SK-N-DZ (cell line): ENCODE results near the gene CADPS.

ENCODE experiments used
- DNase-seq: peaks from one replicate; pipeline ENCODE4 v3.0.0-alpha.2; 2015; ENCODE audit warnings: low spot score

Gene CADPS

DNA sequence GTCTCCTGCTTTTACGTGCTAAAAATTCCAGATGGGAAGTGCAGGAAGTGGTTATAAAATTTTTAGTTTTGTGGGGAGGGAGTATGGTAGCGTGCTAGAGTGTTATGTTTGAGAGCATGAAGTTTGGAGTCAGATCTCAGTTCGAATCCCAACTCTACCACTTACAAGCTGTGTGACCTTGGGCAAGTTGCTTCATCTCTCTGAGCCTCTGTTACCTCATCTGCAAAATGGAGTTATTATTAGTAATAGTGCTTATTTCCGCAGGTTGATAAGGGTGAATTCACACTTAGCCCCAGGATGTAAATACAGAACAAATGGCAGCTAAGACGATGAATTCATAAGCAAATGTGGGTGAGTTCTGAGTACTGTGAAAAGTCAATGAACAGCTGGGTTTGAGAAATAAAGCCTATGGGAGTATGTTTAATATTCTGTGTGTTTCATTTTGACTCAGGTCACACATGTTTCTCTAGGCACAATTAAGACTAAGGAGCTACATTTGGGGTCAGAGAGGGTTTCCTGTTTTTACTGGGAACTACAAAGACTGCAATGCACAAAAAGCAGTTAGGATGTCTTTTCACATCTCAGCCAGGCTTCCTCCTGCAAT is 428.8 kb downstream of the CADPS start:
- DNase-seq, result no peak

DNA sequence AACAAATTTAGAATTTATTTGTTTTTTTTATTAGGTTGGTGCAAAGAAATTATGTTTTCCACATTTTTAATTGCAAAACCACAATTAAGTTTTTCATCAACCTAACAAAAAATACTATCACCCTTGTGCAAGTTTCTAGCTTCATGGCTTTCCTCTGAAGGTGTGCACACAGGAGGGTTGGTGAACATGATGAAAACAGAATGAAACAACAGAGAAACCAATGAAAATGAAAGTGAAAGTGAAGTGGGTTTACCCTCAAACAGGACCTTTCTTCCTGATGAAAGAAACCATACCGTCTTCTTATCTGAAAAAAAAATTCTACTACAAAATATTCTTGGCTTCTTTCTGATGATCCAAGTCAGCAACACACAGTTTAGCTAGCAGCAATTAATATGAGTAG is 429.9 kb downstream of the CADPS start:
- DNase-seq, result no peak

DNA sequence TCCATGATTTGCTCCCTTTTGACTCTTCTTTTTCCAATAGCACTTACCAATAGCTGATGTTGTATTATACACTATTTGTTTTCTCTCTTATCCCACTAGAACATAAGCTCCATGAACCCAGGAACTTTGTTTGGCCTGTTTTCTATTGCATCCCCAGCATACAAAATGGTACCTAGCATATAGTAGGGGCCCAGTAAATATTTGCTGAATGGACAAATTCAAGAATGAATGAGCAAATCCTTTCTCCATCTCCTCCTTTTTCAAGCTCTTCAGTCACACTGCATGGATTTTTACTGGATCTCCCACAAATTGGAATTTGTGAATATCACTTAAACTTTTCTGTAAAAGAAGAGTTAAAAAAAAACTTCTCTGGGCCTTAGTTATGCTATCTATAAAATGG is 435.2 kb downstream of the CADPS start:
- DNase-seq, result no peak

DNA sequence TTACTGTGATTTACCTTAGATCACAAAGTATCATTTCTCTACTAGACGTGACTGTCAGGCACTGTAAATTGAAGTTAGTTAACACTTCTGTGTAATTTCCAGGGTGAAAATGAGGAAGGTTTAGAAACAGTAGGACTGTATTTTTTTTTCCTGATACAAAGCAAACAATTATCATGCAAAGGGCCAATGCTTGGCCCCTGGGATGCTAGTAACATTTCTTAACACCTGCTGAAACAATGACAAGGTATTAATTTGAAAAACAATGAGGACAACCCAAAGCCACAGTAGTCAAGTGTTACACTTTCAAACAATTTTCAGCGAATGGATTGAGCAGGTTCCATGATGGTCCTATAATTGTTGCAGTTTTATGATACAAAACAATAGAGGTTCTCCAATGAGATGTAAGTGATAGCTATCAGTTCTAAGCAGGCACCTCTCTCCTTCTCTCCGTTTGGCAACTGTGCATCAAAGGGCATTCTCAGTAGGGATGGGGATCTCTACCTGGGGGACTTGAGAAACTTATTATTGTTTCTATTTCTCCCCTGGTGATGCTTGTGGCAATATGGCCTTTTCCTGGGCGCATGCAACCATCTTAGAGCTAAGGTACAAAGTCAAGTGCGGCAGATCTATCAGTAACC is 435.9 kb downstream of the CADPS start:
- DNase-seq, result no peak

DNA sequence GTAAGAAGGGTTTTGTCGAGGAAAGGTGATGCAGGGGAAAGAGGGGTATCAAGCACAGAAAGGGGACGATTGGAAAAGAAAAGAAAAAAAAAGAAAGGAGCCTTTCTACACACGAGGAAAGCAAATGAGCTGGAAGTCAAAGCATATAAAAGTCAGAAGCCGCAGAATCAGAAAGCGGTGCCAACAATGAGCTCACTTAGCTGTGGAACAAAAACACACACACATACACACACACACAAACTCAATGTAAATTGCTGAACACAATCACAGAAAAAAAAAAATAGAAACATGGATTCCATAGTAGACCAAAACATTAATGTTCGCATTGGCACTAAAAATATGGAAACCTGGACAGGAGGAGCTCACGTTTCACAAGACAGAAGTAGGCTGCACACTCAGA is 438.4 kb downstream of the CADPS start:
- DNase-seq, result no peak

DNA sequence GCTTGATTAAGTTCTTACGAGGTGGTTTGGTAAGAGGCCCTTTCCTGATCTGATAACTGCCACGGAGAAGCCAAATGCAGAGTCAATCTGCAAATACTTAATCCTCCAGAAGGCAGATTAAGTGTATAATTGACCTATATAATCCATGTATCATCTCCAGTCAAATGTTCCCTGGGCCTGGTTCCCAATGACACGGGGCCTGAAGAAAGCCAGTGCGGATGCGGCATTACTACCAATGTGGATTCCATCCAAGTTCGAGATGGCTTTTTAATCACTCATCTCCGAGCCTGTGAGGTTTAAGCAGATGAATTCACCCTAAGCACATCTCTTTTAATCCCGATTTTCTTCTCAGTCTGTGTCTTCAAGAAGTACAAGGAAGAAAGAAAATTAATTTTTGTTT is 441.8 kb downstream of the CADPS start:
- peak; percentile 26 for DNase-seq

DNA sequence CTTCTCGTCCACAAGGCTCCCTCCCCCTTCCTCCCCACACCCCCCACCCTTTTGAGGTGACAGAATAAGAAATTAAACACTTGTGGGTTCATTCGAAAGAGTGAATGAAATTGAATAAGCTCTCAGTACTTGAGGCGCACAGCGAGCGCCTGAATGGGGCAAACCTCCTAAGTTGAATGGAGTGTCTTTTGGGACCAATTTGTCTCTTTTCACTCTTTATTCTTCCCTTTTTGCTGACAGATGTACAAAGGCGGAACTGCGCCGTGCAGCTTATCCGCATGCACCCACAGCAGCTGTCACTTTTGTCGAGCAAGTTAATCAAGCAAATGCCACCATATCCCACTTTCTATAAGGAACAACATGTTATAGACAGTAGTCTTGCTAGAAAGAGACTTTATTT is 454.0 kb downstream of the CADPS start:
- no peak for DNase-seq

DNA sequence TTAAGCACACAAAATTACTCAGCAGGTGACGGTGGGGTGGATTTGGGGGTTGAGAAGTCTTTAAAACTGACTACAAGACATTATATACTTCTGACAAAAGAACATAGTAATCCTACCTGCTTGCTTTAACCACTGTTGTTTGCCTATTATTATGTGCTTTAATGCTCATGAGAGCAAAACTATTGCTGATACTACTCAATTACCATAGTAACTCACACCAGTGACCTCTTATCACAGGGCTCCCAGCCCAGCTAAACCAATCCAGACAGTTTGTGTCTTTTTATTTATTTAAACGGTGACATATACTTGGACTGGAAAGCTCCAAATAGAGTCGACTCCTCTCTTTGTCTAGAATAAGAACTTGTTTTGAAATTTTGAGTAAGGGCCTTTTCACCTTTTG is 459.1 kb downstream of the CADPS start:
- no peak for DNase-seq

DNA sequence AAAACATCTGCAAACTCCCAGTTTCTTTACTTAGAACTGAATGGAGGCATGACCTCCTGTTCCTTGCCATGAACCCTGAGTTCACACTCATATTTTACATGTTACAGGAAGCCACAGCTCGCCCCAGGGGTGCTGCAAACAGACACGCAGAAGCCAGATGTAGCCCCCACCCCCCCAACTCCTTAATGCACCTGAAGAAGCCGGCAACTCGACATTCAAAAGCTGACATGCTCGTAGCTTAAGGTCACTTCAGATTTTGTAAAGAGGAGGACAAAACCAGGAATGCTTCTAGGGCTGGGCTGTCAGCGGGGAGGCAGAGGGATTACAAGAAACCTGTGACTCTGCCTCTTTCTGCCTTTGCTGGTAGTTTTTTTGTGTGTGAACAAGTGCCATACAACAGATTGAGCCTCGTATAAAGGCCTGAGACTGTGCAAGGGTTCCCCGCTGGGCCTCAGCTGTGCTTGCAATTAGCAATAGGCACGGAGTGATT is 459.9 kb downstream of the CADPS start:
- DNase-seq, result no peak

DNA sequence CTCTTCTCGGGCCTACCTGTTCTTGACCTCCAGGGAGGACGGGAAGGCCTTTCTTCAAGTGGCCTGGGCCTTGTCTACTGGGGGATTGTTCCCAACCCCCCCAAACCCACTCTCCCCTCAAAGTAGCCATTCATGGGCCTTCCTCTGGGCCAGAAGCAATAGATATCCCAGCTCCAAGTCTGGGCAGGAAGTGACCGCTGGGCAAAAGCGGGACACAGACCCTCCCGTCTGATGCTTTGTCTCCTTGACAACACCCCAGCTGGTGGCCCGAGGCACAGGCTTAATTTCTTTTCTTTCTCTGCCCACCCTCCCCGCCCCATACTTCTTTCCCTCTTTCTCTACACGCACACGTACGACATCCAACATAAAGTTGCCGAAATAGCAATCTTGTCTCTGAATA is 460.4 kb downstream of the CADPS start:
- no peak for DNase-seq

DNA sequence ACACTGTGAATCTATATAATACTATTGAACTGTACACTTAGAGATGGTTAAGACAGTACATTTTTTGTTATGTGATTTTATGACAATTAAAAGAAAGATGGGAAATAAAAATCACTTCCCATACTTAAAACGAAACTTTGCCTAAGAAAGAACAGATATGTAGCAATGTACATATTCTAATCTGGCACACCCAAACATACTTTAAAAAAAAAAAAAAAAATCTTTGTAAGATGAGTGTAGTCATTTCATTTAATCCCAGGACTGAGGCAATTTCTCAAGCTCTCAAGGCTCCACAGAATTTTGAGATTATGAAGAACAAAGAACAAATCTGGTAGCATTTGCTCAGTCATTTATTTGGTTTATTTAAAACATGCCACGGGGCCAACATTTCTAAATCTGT is 461.5 kb downstream of the CADPS start:
- no peak for DNase-seq

DNA sequence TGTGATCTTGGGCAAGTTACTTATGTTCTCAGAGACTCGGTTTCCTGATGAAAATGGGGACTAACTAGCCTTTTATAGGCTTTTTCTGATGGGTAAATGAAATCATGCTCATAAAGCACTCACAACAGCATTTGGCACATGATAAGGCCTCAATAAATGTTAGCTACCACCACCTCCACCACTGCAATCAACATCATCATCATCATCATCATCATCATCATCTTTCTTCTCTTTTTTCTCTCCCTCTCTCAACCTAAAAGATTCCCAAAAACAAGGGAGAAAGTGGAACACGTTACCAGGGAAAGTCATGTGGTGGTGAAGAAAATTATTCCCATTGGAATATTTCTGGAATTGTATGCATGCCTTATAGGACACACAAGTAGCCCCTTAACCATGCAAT is 468.3 kb downstream of the CADPS start:
- DNase-seq, result no peak

DNA sequence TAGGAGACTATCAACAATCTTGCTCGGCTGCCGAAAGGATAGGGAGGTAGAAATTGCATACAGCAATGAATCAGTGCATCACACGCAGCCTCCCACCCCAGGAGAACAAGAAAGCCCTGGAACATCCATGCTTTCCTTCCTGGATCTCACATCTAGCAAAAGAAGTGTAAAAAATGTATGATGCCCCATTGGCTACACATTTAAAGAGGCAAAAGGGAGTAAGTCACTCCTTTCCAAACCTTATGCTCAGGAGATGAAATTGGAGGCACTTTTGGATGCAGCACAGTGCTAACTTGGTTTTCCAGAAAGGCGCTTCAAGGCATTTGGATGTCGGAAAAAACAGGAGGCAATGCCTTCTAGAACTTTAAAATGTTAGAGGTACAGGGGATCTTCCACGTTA is 469.6 kb downstream of the CADPS start:
- no peak for DNase-seq

DNA sequence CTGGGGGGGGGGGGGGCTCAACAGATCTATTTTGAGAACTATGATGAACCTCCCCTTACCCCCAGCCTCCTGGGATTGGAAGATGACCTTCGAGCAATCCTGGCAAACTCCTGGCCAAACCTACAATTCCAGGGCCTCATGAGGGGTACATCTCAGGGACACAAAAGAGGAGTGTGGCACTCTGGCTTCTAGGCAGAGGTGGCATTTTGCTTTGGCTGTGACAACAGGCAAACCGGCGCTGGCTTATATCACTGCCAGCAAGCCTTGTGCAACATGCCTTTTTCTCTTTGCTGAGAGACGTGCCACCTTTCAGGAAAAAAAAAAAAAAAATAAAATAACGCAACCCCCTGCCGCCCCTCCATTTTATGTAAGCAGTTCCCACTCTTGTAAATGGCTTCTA is 470.1 kb downstream of the CADPS start:
- no peak for DNase-seq

DNA sequence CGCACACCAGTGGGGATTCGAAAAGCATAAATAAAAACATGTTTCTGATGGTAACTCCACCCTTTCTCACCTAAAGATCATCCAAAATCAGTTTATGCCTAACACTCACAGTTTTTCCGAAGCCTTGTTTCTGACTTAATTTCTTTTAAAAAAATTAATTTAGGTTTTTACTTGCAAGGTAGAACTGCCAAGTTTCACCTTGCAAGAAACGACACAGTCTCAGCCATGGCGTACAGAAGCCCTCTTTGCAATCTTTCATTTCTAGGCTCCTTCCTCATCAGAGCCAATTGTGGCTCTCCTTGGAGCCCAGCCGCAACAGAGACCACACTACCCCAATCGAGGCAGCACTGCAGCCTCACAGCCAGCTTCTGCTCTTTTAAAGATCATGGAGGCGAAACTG is 470.9 kb downstream of the CADPS start:
- no peak for DNase-seq

DNA sequence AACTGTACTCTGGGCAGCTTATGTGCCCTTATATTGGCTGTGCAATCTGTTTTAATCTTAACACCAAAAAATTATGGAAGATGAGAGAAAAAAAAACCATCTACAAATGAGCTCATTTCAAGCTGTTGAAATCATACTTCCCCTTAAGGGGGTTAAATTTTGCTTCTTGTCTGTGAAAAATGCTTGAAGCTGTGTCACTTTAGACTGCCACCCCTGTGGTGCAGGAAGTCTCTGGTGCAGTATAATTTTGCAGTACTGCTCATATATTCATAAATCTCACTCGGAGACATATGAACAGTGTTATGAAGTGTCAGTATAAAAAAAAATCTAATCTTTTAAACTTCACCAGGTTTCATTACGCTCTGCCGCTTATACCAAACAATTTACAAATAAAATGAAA is 471.5 kb downstream of the CADPS start:
- DNase-seq, result no peak

DNA sequence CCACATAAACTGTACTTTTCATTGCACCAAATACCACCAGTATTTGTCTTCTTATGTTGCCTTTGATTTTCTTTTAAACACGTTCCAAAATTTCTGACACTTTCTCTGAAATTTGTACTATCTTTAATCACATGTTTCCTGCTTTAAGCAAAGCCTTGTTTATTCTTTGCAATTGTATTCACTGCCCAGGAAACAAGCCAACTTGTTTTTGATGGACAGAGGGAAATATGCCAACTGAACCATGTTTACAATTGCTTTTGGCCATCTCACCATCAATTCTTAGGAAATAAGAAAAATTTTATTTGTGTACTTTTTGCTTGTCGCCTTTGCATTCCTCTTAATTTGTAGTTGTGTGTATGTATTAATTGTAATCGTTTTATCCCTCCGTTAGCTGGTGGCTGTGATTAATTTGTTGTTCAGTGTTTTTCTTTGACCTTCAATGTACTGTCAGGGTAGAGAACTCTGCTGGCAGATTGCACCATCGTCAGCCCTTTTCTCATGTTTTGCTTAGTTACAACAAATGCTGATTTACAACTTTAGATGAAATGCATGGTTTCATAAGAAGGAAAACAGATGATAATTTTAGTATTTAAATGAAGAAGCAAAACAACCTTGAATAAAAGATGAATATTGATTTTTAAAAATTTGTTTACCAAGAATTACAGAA is 482.5 kb downstream of the CADPS start:
- no peak for DNase-seq

DNA sequence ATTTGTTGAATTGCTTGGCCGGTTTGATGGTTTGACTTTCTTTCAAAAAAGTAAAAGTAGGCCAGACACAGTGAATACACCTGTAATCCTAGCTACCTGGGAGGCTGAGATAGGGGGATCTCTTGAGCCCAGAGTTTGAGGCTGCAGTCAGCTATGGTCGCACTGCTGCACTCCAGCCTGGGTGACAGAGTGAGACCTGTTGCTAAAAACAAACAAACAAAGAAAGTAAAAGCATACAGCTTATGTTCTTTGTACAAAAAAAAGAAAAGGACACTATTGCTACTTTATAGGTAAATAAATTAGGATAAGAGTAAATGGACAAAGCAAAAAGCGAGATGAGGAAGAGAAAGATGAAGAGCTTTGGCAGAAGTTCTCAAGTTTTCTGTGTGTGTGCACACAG is 488.0 kb downstream of the CADPS start:
- no peak for DNase-seq

DNA sequence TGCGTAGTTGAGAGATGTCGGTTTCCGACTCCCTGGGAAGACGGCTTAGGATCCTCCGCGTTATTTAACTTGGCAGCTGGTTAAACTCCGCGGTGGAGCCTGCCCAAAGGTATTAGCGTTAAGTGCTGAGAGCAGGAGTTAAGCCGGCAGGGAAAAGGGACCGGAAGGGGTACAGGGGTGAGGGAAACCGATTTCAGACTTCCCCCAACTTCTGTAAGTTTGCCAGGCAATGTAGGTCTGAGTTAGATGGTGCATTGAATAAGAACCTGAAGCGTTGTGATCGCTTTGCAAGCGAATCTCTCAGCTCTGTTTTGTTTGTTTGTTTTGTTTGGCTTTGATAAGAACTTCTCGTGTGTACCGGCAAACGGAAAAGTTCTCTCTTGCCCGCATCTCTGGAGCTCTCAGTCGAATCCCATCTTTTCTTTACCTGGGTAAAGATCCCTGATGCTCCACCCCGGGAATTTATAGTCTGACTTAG is 495.9 kb downstream of the CADPS start:
- DNase-seq, result no peak

DNA sequence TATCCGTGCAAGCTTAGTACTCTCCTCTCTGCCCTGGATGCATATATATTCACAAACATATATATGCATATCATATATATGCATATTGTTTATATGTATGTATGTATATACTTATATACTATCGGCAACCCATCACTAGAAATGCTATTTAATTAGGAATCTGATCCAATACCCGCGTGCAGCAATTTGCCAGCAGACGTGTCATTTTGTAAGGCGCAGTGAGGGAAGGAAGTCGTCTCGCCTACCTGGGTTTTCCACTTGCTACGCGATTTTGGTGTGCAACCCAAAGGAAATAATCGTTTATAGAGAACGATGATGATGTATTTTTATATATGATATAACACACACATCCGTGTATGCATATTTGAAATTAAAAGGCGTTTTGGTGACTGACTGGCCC is 496.3 kb downstream of the CADPS start:
- DNase-seq, result no peak

DNA sequence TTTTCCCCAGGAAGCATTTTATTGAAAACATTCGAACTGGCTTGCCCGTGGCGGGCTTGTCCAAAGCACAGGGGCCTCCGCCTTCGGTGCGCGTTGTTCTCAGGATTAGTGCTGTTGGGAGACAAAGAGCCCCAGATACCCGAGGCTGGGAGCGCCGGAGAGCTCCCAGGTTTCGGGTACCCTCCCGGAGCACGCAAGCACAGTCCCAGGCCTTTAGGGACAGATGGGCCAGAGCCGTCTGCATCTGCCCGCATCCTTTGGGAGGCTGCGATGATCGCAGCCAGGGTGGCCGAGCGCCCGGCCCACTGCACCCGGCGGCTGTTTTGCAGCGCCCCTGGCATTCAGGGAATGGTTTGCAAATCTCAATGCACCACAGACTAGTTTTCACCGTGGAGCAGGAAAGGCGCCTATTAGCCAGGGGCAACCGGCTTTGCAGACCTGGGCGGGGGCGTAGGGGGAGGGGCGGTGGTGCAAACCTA is 496.9 kb downstream of the CADPS start:
- DNase-seq, result no peak

DNA sequence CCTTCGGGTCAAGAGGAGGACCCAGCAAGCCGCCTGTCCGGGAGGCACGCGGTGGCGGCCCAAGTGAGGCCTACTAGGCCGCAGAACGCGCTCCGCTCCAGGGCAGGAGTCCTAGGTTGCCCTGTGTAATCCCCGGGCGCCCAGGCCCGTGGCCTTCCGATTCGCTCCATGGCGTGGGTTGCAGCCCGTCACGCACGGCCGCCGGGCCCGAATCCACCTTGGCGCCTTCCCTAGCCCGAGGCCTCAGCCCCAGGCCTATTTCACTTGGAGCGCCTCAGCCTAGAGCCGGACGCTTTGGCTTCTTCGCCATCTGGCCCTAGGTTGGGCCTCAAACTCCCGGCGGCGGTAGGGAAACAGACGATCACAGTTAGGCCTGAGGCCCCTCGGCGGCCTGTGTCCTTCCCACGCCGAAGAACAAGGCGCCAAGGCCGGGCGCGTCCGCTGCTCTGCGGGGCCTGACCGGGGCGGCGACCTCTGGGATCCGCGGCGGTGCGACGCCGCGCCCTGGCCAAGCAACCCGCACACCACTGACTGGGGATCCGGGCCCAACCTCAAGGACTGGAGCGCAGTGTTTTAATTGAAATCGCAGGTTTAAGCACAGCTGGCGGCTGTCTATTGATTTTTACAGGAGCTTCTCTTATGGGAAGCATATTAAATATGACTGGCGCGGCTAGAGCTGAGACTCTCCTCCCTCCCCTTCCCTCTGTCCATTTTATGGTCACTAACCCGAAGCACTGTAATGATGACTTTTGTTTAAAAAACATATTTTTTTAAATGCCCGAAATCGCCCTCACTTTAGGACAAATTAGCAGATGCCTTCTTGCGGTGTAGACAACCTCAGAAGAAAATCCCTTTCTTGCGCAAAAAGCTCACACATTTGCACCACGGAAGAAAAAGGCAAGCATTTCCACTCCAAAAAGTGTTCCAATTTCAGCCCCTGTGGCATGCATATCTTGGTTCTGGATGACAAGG is 498.0 kb downstream of the CADPS start:
- no peak for DNase-seq
